Measurements from ENCODE around the gene MRAP.

DNA sequence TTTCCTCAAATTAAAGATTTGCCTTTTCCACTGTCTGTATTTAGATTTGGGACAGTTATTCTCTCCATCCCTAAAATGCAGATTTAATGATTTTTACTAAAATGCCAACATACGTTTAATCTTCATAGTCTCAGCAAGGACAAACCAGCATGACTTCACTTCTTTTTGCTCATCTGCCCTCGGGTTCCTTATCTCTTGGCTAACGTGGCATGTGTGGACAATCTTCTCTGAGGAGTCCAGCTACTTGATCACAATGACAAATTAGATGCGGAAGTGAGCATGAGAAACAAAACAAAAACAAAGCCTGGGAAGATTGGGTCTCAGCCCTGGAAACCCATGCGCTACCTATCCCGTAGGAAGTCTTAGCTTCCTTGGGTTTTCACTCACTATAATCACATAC lies 1.0 kb downstream of the MRAP start:
- TF ChIP-seq KHSRP (IDR thresholded peaks at IDR 0.05) (no peak), JUND (IDR thresholded peaks at IDR 0.05; ENCODE audit: borderline replicate concordance, low read depth, low read length) (no peak), JUND (tag; IDR thresholded peaks at IDR 0.05; ENCODE audit: borderline replicate concordance, low read depth, low read length) (no peak), POLR2AphosphoS5 (IDR thresholded peaks at IDR 0.05; ENCODE audit: control insufficient read depth, insufficient read depth, low read depth, low read length) (no peak), POLR2A (conservative IDR thresholded peaks at IDR 0.05) (no peak), SPI1 (IDR thresholded peaks at IDR 0.05; ENCODE audit: borderline replicate concordance, low read depth, low read length) (no peak), CC2D1A (IDR thresholded peaks at IDR 0.05) (no peak), KDM4B (IDR thresholded peaks at IDR 0.05; ENCODE audit: borderline replicate concordance in 2 of 2, low read depth in 1 of 2) (no peak), SRSF3 (IDR thresholded peaks at IDR 0.05; ENCODE audit: insufficient read depth, low read length) (no peak), CTCF (IDR thresholded peaks at IDR 0.05 in 2 of 3, conservative IDR thresholded peaks at IDR 0.05 in 1 of 3; ENCODE audit: insufficient read depth in 2 of 3, low read depth in 1 of 3, low read length in 3 of 3) (no peak), GABPA (tag; conservative IDR thresholded peaks at IDR 0.05; ENCODE audit: low read depth) (no peak), KLF1 (tag; IDR thresholded peaks at IDR 0.05) (no peak)
- TF ChIP-seq, protein P1, sequence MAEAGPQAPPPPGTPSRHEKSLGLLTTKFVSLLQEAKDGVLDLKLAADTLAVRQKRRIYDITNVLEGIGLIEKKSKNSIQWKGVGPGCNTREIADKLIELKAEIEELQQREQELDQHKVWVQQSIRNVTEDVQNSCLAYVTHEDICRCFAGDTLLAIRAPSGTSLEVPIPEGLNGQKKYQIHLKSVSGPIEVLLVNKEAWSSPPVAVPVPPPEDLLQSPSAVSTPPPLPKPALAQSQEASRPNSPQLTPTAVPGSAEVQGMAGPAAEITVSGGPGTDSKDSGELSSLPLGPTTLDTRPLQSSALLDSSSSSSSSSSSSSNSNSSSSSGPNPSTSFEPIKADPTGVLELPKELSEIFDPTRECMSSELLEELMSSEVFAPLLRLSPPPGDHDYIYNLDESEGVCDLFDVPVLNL (CRISPR knock-in tag; IDR thresholded peaks at IDR 0.05; ENCODE audit: low read depth), result no peak
- TF ChIP-seq, protein P2, sequence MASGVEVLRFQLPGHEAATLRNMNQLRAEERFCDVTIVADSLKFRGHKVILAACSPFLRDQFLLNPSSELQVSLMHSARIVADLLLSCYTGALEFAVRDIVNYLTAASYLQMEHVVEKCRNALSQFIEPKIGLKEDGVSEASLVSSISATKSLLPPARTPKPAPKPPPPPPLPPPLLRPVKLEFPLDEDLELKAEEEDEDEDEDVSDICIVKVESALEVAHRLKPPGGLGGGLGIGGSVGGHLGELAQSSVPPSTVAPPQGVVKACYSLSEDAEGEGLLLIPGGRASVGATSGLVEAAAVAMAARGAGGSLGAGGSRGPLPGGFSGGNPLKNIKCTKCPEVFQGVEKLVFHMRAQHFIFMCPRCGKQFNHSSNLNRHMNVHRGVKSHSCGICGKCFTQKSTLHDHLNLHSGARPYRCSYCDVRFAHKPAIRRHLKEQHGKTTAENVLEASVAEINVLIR (CRISPR knock-in tag; IDR thresholded peaks at IDR 0.05), result no peak

Measured in K562 (cell line).